GM12878 (cell line): ENCODE measurements around the gene IFNL3.

Source experiments
- CTCF ChIP-seq, 3 experiments: IDR thresholded peaks in 2 of 3; conservative IDR thresholded peaks in 1 of 3; 2 replicates each; pipeline ENCODE4 v1.5.1; 2011; ENCODE audit warnings: low read depth in 3 of 3, low read length in 3 of 3, mild to moderate bottlenecking in 3 of 3, control low read depth in 2 of 3, moderate library complexity in 2 of 3, inconsistent platforms in 1 of 3, mixed read lengths in 1 of 3; ENCODE audit not compliant: control insufficient read depth in 2 of 3, insufficient read depth in 1 of 3; ENCODE audit errors: extremely low read depth in 1 of 3
- EED ChIP-seq: sonication (generic); IDR thresholded peaks from 2 replicates; pipeline ENCODE4 v1.6.1; 2016; ENCODE audit warnings: antibody characterized with exemption, low read depth
- JUNB ChIP-seq: IDR thresholded peaks from 2 replicates; pipeline ENCODE4 v1.6.1; 2016; ENCODE audit warnings: antibody characterized with exemption, mild to moderate bottlenecking

DNA sequence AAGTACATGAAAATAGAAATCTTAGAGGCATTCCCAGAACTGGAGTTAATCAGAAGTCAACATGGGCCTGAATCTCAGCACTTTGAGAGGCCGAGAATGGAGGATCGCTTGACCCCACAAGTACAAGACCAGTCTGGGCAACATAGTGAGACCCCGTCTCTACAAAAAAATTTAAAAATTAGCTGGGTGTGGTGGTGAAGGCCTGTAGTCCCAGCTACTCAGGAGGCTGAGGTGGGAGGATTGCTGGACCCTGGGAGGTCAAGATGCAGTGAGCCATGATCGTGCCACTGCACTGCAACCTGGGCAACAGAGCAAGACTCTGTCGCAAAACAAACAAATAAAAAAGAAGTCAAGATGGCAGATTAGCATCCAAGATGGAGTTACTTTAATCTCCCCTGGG lies 31.9 kb upstream of the IFNL3 start:
- TF ChIP-seq JUNB (no peak), CTCF (IDR thresholded peaks at IDR 0.05 in 2 of 3, conservative IDR thresholded peaks at IDR 0.05 in 1 of 3; ENCODE audit: control insufficient read depth in 2 of 3, extremely low read depth in 1 of 3, insufficient read depth in 1 of 3, low read depth in 3 of 3, low read length in 3 of 3) (no peak), EED (no peak)
